NOMO-1 treated with dmso at 0.1 percent for 144 hours (cell line): ENCODE data around the gene SPATA21.

Experiments
- DNase-seq: peaks from one replicate; lab custom pipeline; 2025; ENCODE audit not compliant: unreplicated experiment; lab: John Stamatoyannopoulos, UW

Gene SPATA21

GRCh38 chr1:16351456-16351993, 85.7 kb downstream of the SPATA21 start:
- DNase-seq, result no peak

- no peak for DNase-seq
Observed at GRCh38 chr1:16349847-16350406, 87.3 kb downstream of the SPATA21 start.
